HepG2 (cell line): ENCODE data around the gene HMCN2. TPM values are rescaled to one million over a fixed set of nuclear protein-coding genes. Genes with fewer than 3 reads are reported as not detected.
A peak's percentile ranks its signal among the peaks of the same experiment; 100 is the strongest.

Experiments used
- HMG20B ChIP-seq: conservative IDR thresholded peaks from 2 replicates; pipeline ENCODE4 v1.6.1; 2016; ENCODE audit warnings: missing genetic modification reagents, missing compliant biosample characterization
- JUN ChIP-seq: sonication (generic); formaldehyde crosslinking; IDR thresholded peaks from 2 replicates; pipeline ENCODE4 v1.4.0; 2020; ENCODE audit warnings: mild to moderate bottlenecking, missing genetic modification reagents
- KDM4B ChIP-seq: sonication (generic); formaldehyde crosslinking; IDR thresholded peaks from 2 replicates; pipeline ENCODE4 v1.4.0; 2020; ENCODE audit warnings: missing genetic modification reagents
- KLF12 ChIP-seq: sonication (generic); formaldehyde crosslinking; IDR thresholded peaks from 2 replicates; pipeline ENCODE4 v1.4.0; 2020; ENCODE audit warnings: missing genetic modification reagents, borderline replicate concordance
- MBD4 ChIP-seq: IDR thresholded peaks from 2 replicates; pipeline ENCODE4 v1.6.1; 2012; ENCODE audit warnings: low read length, inconsistent platforms, borderline replicate concordance
- YEATS2 ChIP-seq: sonication (generic); formaldehyde crosslinking; IDR thresholded peaks from 2 replicates; pipeline ENCODE4 v1.4.0; 2020; ENCODE audit warnings: missing genetic modification reagents, borderline replicate concordance
- ZBTB21 ChIP-seq: sonication (generic); formaldehyde crosslinking; IDR thresholded peaks from 2 replicates; pipeline ENCODE4 v1.4.0; 2020; ENCODE audit warnings: missing genetic modification reagents
- ZEB1 ChIP-seq: IDR thresholded peaks from 2 replicates; pipeline ENCODE4 v1.6.1; 2012; ENCODE audit warnings: mild to moderate bottlenecking, low read depth, inconsistent platforms; ENCODE audit not compliant: insufficient replicate concordance
- ZNF232 ChIP-seq: sonication (generic); formaldehyde crosslinking; IDR thresholded peaks from 2 replicates; pipeline ENCODE4 v1.4.0; 2020; ENCODE audit warnings: missing genetic modification reagents, borderline replicate concordance
- ZNF460 ChIP-seq: sonication (generic); formaldehyde crosslinking; IDR thresholded peaks from 2 replicates; pipeline ENCODE4 v1.5.1; 2020; ENCODE audit warnings: missing genetic modification reagents, mild to moderate bottlenecking, borderline replicate concordance
- ZNF530 ChIP-seq: sonication (generic); formaldehyde crosslinking; IDR thresholded peaks from 2 replicates; pipeline ENCODE4 v1.5.0; 2020; ENCODE audit warnings: low read depth, mild to moderate bottlenecking, missing genetic modification reagents
- ZNF563 ChIP-seq: sonication (generic); formaldehyde crosslinking; IDR thresholded peaks from 2 replicates; pipeline ENCODE4 v1.8.0; 2022; ENCODE audit warnings: mild to moderate bottlenecking, moderate library complexity, missing genetic modification reagents
- ZNF788 ChIP-seq: sonication (generic); formaldehyde crosslinking; IDR thresholded peaks from 2 replicates; pipeline ENCODE4 v1.5.0; 2020; ENCODE audit warnings: mild to moderate bottlenecking, missing genetic modification reagents, borderline replicate concordance
- polyA plus RNA-seq, 8 experiments: library from polyadenylated mRNA; depleted of rRNA in 3 of 8; stranded (reverse) in 7 of 8; unstranded in 1 of 8; fragments of >200 nt; fragmentation: Illumina TruSeq in 4 of 8; extraction: Trizol in 4 of 8; gene quantifications; 2 replicates each; pipeline versions ENCODE4 v1.2.1 to v1.2.3, GENCODE V29; 2011 to 2016; ENCODE audit warnings: low read depth in 4 of 8, missing spikeins in 1 of 8, mixed read lengths in 1 of 8; ENCODE audit not compliant: insufficient read depth in 1 of 8
- total RNA-seq, 5 experiments: library from RNA; depleted of rRNA; stranded (reverse); fragments of >200 nt; fragmentation: Illumina TruSeq; extraction: Trizol; gene quantifications; 2 replicates each; pipeline ENCODE4 v1.2.3, GENCODE V29; 2016; ENCODE audit warnings: low read depth in 1 of 5
- TF ChIP-seq, protein P1 (sequence below): sonication (generic); formaldehyde crosslinking; IDR thresholded peaks from 2 replicates; pipeline ENCODE4 v1.4.0; 2020; ENCODE audit warnings: missing genetic modification reagents
- TF ChIP-seq, protein P2 (sequence below): sonication (generic); formaldehyde crosslinking; IDR thresholded peaks from 2 replicates; pipeline ENCODE4 v1.4.0; 2020; ENCODE audit warnings: missing genetic modification reagents
- TF ChIP-seq, protein P3 (sequence below): IDR thresholded peaks from 2 replicates; pipeline ENCODE4 v1.6.1; 2016
- TF ChIP-seq, protein P4 (sequence below): sonication (generic); formaldehyde crosslinking; IDR thresholded peaks from 2 replicates; pipeline ENCODE4 v1.4.0; 2020; ENCODE audit warnings: mild to moderate bottlenecking, missing genetic modification reagents
- TF ChIP-seq, protein P5 (sequence below): sonication (generic); formaldehyde crosslinking; IDR thresholded peaks from 2 replicates; pipeline ENCODE4 v1.4.0; 2020; ENCODE audit warnings: missing genetic modification reagents
- TF ChIP-seq, protein P6 (sequence below): sonication (generic); formaldehyde crosslinking; IDR thresholded peaks from 2 replicates; pipeline ENCODE4 v1.5.0; 2020; ENCODE audit warnings: mild to moderate bottlenecking, missing genetic modification reagents

HMCN2 gene
- total and polyA plus RNA-seq, 2 of the 13 experiments (the other 11 are each of a cell fraction or from before 2014, with no cell fraction given) = 0.09 TPM; not detected in 1

DNA sequence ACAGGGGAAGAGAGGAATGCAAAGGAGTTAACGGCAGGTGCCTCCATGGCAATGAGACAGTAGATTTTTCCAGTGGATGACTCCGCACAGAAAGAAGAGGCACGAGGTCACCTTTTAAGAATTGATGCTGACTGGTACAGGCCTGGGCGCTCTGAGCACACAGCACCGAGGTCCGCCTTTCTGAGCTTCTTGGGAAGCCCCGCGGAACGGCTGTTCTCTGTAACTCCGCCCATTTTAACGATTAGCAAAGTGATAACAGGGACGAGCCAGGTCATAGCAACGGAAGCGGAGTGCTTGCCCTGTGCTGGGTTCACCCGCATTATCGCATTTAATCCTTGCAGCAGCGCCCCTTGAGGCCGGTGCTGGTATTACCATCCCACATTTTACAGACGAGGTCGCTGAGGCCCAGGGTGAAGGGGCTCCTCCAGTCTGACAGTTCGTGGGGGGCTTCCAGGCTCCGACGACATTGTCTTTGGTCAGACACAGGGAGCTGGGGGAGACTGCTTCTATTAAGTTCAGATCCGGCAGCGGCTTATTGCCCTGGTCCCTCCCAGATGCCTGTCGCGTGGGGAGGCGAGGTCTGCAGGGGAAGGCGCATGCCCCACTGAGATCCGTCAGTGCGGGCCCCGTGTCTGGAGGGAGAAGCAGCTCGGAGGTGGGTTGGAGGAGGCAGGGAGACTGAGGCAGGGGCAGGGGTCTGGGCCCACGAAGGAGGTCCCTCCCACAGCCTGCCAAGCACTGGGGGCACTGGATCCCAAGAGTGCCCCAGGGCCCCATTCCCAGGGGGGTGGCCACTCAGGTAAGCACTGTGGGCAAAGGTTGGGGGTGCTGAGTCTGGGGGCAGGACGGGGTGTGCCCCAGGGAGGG, 22.3 kb upstream of the HMCN2 start (continued):
- TF ChIP-seq, protein P1, sequence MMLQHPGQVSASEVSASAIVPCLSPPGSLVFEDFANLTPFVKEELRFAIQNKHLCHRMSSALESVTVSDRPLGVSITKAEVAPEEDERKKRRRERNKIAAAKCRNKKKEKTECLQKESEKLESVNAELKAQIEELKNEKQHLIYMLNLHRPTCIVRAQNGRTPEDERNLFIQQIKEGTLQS (CRISPR knock-in tag) = no peak
- TF ChIP-seq ZNF232 (CRISPR knock-in tag) (no peak), ZEB1 (no peak), JUN (CRISPR knock-in tag) (no peak), ZNF563 (no peak), ZBTB21 (CRISPR knock-in tag) (no peak), ZNF460 (no peak), KDM4B (CRISPR knock-in tag) (no peak), ZNF530 (CRISPR knock-in tag) (no peak), ZNF788 (CRISPR knock-in tag) (no peak; the same call in 1 of the 2 replicates), HMG20B (no peak), KLF12 (CRISPR knock-in tag) (no peak), YEATS2 (CRISPR knock-in tag) (no peak), MBD4 (no peak)
- TF ChIP-seq, protein P2, sequence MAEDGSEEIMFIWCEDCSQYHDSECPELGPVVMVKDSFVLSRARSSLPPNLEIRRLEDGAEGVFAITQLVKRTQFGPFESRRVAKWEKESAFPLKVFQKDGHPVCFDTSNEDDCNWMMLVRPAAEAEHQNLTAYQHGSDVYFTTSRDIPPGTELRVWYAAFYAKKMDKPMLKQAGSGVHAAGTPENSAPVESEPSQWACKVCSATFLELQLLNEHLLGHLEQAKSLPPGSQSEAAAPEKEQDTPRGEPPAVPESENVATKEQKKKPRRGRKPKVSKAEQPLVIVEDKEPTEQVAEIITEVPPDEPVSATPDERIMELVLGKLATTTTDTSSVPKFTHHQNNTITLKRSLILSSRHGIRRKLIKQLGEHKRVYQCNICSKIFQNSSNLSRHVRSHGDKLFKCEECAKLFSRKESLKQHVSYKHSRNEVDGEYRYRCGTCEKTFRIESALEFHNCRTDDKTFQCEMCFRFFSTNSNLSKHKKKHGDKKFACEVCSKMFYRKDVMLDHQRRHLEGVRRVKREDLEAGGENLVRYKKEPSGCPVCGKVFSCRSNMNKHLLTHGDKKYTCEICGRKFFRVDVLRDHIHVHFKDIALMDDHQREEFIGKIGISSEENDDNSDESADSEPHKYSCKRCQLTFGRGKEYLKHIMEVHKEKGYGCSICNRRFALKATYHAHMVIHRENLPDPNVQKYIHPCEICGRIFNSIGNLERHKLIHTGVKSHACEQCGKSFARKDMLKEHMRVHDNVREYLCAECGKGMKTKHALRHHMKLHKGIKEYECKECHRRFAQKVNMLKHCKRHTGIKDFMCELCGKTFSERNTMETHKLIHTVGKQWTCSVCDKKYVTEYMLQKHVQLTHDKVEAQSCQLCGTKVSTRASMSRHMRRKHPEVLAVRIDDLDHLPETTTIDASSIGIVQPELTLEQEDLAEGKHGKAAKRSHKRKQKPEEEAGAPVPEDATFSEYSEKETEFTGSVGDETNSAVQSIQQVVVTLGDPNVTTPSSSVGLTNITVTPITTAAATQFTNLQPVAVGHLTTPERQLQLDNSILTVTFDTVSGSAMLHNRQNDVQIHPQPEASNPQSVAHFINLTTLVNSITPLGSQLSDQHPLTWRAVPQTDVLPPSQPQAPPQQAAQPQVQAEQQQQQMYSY = no peak
- TF ChIP-seq, protein P3, sequence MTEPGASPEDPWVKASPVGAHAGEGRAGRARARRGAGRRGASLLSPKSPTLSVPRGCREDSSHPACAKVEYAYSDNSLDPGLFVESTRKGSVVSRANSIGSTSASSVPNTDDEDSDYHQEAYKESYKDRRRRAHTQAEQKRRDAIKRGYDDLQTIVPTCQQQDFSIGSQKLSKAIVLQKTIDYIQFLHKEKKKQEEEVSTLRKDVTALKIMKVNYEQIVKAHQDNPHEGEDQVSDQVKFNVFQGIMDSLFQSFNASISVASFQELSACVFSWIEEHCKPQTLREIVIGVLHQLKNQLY (CRISPR knock-in tag) = no peak
- TF ChIP-seq, protein P4, sequence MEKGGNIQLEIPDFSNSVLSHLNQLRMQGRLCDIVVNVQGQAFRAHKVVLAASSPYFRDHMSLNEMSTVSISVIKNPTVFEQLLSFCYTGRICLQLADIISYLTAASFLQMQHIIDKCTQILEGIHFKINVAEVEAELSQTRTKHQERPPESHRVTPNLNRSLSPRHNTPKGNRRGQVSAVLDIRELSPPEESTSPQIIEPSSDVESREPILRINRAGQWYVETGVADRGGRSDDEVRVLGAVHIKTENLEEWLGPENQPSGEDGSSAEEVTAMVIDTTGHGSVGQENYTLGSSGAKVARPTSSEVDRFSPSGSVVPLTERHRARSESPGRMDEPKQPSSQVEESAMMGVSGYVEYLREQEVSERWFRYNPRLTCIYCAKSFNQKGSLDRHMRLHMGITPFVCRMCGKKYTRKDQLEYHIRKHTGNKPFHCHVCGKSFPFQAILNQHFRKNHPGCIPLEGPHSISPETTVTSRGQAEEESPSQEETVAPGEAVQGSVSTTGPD (CRISPR knock-in tag) = no peak
- TF ChIP-seq, protein P5, sequence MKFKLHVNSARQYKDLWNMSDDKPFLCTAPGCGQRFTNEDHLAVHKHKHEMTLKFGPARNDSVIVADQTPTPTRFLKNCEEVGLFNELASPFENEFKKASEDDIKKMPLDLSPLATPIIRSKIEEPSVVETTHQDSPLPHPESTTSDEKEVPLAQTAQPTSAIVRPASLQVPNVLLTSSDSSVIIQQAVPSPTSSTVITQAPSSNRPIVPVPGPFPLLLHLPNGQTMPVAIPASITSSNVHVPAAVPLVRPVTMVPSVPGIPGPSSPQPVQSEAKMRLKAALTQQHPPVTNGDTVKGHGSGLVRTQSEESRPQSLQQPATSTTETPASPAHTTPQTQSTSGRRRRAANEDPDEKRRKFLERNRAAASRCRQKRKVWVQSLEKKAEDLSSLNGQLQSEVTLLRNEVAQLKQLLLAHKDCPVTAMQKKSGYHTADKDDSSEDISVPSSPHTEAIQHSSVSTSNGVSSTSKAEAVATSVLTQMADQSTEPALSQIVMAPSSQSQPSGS = 0 out of 2 replicates have a peak, but pooled peaks have one; percentile 21
- TF ChIP-seq, protein P6, sequence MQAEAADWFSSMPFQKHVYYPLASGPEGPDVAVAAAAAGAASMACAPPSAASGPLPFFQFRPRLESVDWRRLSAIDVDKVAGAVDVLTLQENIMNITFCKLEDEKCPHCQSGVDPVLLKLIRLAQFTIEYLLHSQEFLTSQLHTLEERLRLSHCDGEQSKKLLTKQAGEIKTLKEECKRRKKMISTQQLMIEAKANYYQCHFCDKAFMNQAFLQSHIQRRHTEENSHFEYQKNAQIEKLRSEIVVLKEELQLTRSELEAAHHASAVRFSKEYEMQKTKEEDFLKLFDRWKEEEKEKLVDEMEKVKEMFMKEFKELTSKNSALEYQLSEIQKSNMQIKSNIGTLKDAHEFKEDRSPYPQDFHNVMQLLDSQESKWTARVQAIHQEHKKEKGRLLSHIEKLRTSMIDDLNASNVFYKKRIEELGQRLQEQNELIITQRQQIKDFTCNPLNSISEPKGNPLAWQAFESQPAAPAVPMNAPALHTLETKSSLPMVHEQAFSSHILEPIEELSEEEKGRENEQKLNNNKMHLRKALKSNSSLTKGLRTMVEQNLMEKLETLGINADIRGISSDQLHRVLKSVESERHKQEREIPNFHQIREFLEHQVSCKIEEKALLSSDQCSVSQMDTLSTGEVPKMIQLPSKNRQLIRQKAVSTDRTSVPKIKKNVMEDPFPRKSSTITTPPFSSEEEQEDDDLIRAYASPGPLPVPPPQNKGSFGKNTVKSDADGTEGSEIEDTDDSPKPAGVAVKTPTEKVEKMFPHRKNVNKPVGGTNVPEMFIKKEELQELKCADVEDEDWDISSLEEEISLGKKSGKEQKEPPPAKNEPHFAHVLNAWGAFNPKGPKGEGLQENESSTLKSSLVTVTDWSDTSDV (CRISPR knock-in tag) = no peak
